Dermis blood vessel endothelial cell (primary cell): ENCODE results near the gene CAMK2A. TPM values are rescaled to one million over a fixed set of nuclear protein-coding genes. Genes with fewer than 3 reads are reported as not detected.
"Not testable (repeated sequence)": the region's sequence is repeated elsewhere in the genome, so short reads cannot be mapped to it uniquely, and the experiment has no call there.

Experiments used
- DNase-seq: peaks from one replicate; pipeline ENCODE4 v3.0.0; 2010
- total RNA-seq: library from RNA; depleted of rRNA; stranded (reverse); fragments of >200 nt; gene quantifications from 2 replicates; pipeline ENCODE4 v1.2.3, GENCODE V29; 2014

Gene CAMK2A
- total RNA-seq, 1 donor from 2014 or later = not detected

GRCh38 chr5:150253416-150254208 lies 36.0 kb downstream of the CAMK2A start:
- DNase-seq = no peak

GRCh38 chr5:150252489-150252888 lies 37.1 kb downstream of the CAMK2A start:
- DNase-seq = no peak

- DNase-seq = no peak
Observed at GRCh38 chr5:150251504-150251903, 38.1 kb downstream of the CAMK2A start.

- no peak for DNase-seq
Observed at GRCh38 chr5:150249744-150250143, 39.8 kb downstream of the CAMK2A start.

- no peak for DNase-seq
Observed at GRCh38 chr5:150248946-150249345, 40.6 kb downstream of the CAMK2A start.

GRCh38 chr5:150248493-150248892 lies 41.1 kb downstream of the CAMK2A start:
- DNase-seq = not testable (repeated sequence)

- no peak for DNase-seq
Observed at GRCh38 chr5:150247726-150248125, 41.8 kb downstream of the CAMK2A start.

- DNase-seq = no peak
Observed at GRCh38 chr5:150246835-150247234, 42.7 kb downstream of the CAMK2A start.

- DNase-seq = no peak
Observed at GRCh38 chr5:150246429-150246828, 43.1 kb downstream of the CAMK2A start.

- no peak for DNase-seq
Observed at GRCh38 chr5:150245808-150246207, 43.8 kb downstream of the CAMK2A start.

GRCh38 chr5:150245111-150245789 lies 44.3 kb downstream of the CAMK2A start:
- DNase-seq = no peak

- no peak for DNase-seq
Observed at GRCh38 chr5:150244209-150244608, 45.4 kb downstream of the CAMK2A start.

- DNase-seq = no peak
Observed at GRCh38 chr5:150243590-150243989, 46.0 kb downstream of the CAMK2A start.

GRCh38 chr5:150242251-150242894 lies 47.2 kb downstream of the CAMK2A start:
- DNase-seq = no peak

GRCh38 chr5:150241298-150242160 lies 48.0 kb downstream of the CAMK2A start:
- no peak for DNase-seq

GRCh38 chr5:150239794-150240122 lies 49.8 kb downstream of the CAMK2A start:
- DNase-seq = no peak

- no peak for DNase-seq
Observed at GRCh38 chr5:150239099-150239793, 50.3 kb downstream of the CAMK2A start.

- no peak for DNase-seq
Observed at GRCh38 chr5:150238646-150239045, 50.9 kb downstream of the CAMK2A start.

GRCh38 chr5:150236981-150237754 lies 52.4 kb downstream of the CAMK2A start:
- no peak for DNase-seq

- no peak for DNase-seq
Observed at GRCh38 chr5:150236313-150236712, 53.3 kb downstream of the CAMK2A start.

GRCh38 chr5:150235500-150235854 lies 54.1 kb downstream of the CAMK2A start:
- DNase-seq = no peak
